Ectodermal cell (in vitro differentiated cells): ENCODE results near the gene CD40LG.

Experiments used
- H3K27ac ChIP-seq: 2 replicates; pipeline ENCODE4 v1.7.0; 2013; ENCODE audit warnings: mild to moderate bottlenecking, low read depth, low read length; ENCODE audit not compliant: insufficient read depth, poor library complexity, severe bottlenecking
- H3K27me3 ChIP-seq: 2 replicates; pipeline ENCODE4 v1.7.0; 2013; ENCODE audit warnings: mild to moderate bottlenecking, low read length; ENCODE audit not compliant: insufficient read depth, control insufficient read depth, poor library complexity, severe bottlenecking
- H3K36me3 ChIP-seq: one replicate; pipeline ENCODE4 v1.7.0; 2013; ENCODE audit warnings: low read length; ENCODE audit not compliant: control insufficient read depth, insufficient read depth
- H3K4me1 ChIP-seq: one replicate; pipeline ENCODE4 v1.7.0; 2013; ENCODE audit warnings: low read length; ENCODE audit not compliant: control insufficient read depth, insufficient read depth
- H3K4me3 ChIP-seq: 2 replicates; pipeline ENCODE4 v1.7.0; 2013; ENCODE audit warnings: low read depth, low read length, control low read depth; ENCODE audit not compliant: insufficient read depth
- H3K9me3 ChIP-seq: 2 replicates; pipeline ENCODE4 v1.7.0; 2013; ENCODE audit warnings: mild to moderate bottlenecking, low read length, moderate library complexity; ENCODE audit not compliant: control insufficient read depth
- WGBS, 2 experiments: methylation state at CpG; one replicate each; pipeline ENCODE4 v1.1.7; 2013; ENCODE audit warnings: missing lambda C conversion rate in 2 of 2; 5-methylcytosine and 5-hydroxymethylcytosine counted together

CD40LG gene

DNA sequence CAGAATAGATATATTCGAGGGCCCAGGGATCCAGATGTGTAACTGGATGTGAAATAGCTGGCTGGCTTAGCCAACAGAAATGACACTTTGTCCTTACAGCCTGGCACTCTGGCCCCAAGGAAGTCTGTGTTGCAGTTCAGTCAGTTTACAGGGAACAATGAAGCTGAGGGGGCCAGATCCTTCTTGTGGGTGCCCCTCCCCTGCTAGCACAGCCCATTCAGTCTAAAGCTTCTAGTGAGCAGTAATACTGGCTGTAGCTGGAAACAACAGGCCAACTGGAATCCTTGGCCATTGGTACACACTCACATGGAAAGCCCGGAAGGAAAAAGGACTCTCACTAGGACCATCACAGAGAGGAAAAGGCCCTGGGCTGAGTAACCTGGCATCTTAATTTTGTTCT lies 22.7 kb upstream of the CD40LG start:
- Histone ChIP-seq H3K9me3 (no peaks in the 10 kb centered on the region), H3K4me1 (no peaks in the 10 kb centered on the region), H3K27ac (no peak overlapping the region), H3K36me3 (no peaks in the 10 kb centered on the region), H3K27me3 (no peaks in the 10 kb centered on the region), H3K4me3 (no peak overlapping the region)
- 87 to 97% methylated on average over 2 of the region's 2 CpGs for WGBS, 2 experiments

DNA sequence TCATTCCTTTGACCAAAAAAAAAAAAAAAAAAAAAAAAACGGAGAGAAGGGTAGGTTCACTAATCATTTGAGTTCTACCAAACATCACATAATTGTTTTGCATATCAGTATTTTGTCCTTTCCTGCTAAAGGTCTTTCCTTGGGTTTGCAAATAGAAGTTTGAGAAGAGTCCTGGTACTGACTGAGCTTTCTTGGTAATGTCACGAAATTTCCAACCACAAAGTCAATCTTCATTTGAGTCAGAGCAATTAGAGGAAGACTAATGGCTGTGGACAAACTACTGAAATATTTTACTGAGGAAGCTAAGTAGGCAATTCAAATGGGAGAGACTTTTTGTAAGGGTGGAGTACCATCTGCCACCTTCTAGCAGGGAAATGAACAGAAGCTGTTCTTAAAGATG lies 21.7 kb upstream of the CD40LG start:
- Histone ChIP-seq H3K9me3 (no peaks in the 10 kb centered on the region), H3K27ac (no peak overlapping the region), H3K4me3 (no peak overlapping the region), H3K4me1 (no peaks in the 10 kb centered on the region), H3K36me3 (no peaks in the 10 kb centered on the region), H3K27me3 (no peaks in the 10 kb centered on the region)
- WGBS, 2 experiments: 50% methylated on average over 2 of the region's 2 CpGs; no CpG with 5 or more reads in 1 of the 2 experiments

GRCh38 chrX:136626891-136627290 lies 21.1 kb upstream of the CD40LG start:
- H3K4me3 ChIP-seq: no peak overlapping the region
- no peaks in the 10 kb centered on the region for H3K9me3 ChIP-seq
- no peaks in the 10 kb centered on the region for H3K4me1 ChIP-seq
- WGBS, 2 experiments: 100% methylated on average over 1 of the region's 1 CpG; no CpG with 5 or more reads in 1 of the 2 experiments
- H3K36me3 ChIP-seq: no peaks in the 10 kb centered on the region
- no peaks in the 10 kb centered on the region for H3K27me3 ChIP-seq
- H3K27ac ChIP-seq: no peak overlapping the region

- no peaks in the 10 kb centered on the region for H3K36me3 ChIP-seq
- no peaks in the 10 kb centered on the region for H3K27me3 ChIP-seq
- H3K4me3 ChIP-seq: no peak overlapping the region
- no peaks in the 10 kb centered on the region for H3K4me1 ChIP-seq
- no peaks in the 10 kb centered on the region for H3K9me3 ChIP-seq
- WGBS, 2 experiments: 85 to 100% methylated on average over 1 to 2 of the region's 4 CpGs
- no peak overlapping the region for H3K27ac ChIP-seq
These were observed 20.5 kb upstream of the CD40LG start for GRCh38 chrX:136627409-136627808.

GRCh38 chrX:136629084-136629750 lies 18.7 kb upstream of the CD40LG start:
- WGBS, 2 experiments: 86 to 91% methylated on average over 5 of the region's 6 CpGs

GRCh38 chrX:136630881-136631280 lies 17.1 kb upstream of the CD40LG start:
- no peak overlapping the region for H3K4me3 ChIP-seq
- no peaks in the 10 kb centered on the region for H3K27me3 ChIP-seq
- no peak overlapping the region for H3K27ac ChIP-seq
- H3K4me1 ChIP-seq: peaks cover 10% of the 10 kb centered on the region
- H3K9me3 ChIP-seq: no peaks in the 10 kb centered on the region
- WGBS, 2 experiments: 80% methylated on average over 1 of the region's 1 CpG
- H3K36me3 ChIP-seq: no peaks in the 10 kb centered on the region

More at GRCh38 chrX:136629084-136629750, 18.7 kb upstream of the CD40LG start:
- H3K4me3 ChIP-seq: no peak overlapping the region
- no peaks in the 10 kb centered on the region for H3K4me1 ChIP-seq
- no peaks in the 10 kb centered on the region for H3K27me3 ChIP-seq
- no peak overlapping the region for H3K27ac ChIP-seq
- H3K9me3 ChIP-seq: no peaks in the 10 kb centered on the region
- no peaks in the 10 kb centered on the region for H3K36me3 ChIP-seq

GRCh38 chrX:136635235-136635634 lies 12.7 kb upstream of the CD40LG start:
- Histone ChIP-seq H3K4me1 (peaks cover 13% of the 10 kb centered on the region), H3K27me3 (no peaks in the 10 kb centered on the region), H3K27ac (no peak overlapping the region), H3K36me3 (no peaks in the 10 kb centered on the region), H3K9me3 (no peaks in the 10 kb centered on the region), H3K4me3 (no peak overlapping the region)
- 91 to 96% methylated on average over 6 of the region's 6 CpGs for WGBS, 2 experiments

DNA sequence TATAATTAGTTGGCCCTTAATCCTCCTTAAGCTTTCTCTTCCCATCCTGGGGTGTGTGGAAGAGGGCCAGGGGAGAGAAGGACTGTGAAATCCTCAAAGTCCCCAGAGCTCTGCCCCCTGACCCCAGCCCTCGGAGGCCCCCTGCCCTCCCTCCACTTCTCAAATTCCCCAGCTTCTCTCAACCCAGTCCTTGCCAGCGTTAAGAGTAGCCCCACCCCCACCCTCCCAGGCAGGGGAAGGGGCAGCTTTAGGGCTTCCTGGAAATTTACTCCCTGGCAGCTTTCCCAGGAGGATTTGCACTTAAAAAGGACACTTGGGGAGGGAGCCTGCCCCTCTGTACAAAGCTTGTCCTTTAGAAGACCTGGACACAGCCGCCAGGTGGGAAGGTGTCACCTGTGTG lies 11.8 kb upstream of the CD40LG start:
- Histone ChIP-seq H3K4me1 (peaks cover 13% of the 10 kb centered on the region), H3K9me3 (no peaks in the 10 kb centered on the region), H3K27me3 (no peaks in the 10 kb centered on the region), H3K4me3 (no peak overlapping the region), H3K36me3 (no peaks in the 10 kb centered on the region), H3K27ac (no peak overlapping the region)
- 4% methylated on average over 2 to 3 of the region's 3 CpGs for WGBS, 2 experiments

GRCh38 chrX:136639506-136640176 lies 8.3 kb upstream of the CD40LG start:
- peaks cover 13% of the 10 kb centered on the region for H3K4me1 ChIP-seq
- no peaks in the 10 kb centered on the region for H3K27me3 ChIP-seq
- H3K9me3 ChIP-seq: no peaks in the 10 kb centered on the region
- no peak overlapping the region for H3K4me3 ChIP-seq
- no peak overlapping the region for H3K27ac ChIP-seq
- no peaks in the 10 kb centered on the region for H3K36me3 ChIP-seq
- WGBS, 2 experiments: 91 to 93% methylated on average over 7 to 8 of the region's 8 CpGs

GRCh38 chrX:136643243-136643642 lies 4.7 kb upstream of the CD40LG start:
- Histone ChIP-seq H3K36me3 (no peaks in the 10 kb centered on the region), H3K4me3 (no peak overlapping the region), H3K9me3 (no peaks in the 10 kb centered on the region), H3K4me1 (no peaks in the 10 kb centered on the region), H3K27ac (no peak overlapping the region), H3K27me3 (no peaks in the 10 kb centered on the region)
- WGBS, 2 experiments: 100% methylated on average over 1 of the region's 1 CpG
